ENCODE measurements around the gene CCR3.

The CCR3 gene

DNA sequence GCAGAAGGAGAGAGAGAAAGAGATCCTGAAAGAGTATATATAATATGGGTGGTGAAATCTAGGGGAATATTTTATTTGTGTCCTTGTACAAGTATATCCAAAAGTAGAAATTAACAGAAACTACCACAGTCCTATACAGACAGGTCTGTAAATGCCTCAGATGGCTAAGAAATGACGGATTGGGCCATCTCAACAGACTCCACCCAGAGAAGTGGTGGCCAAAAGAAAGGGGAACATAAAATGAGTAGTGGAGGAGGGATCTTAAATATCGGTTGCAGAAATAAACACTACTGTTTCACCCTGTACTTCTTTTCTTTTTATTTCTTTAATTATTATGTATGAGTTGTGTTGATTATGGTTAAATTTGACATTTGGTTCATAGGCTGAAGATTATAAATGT, 47.7 kb downstream of the CCR3 start:
- Histone ChIP-seq H3K27ac (ENCODE audit: low read depth, low read length) (no peak overlapping the region), H3K9ac (ENCODE audit: low read length) (no peak overlapping the region), H3K9me3 (ENCODE audit: low read length) (no peaks in the 10 kb centered on the region), H3K36me3 (ENCODE audit: insufficient read depth, low read length) (no peaks in the 10 kb centered on the region), H3K27me3 (ENCODE audit: control insufficient read depth in 1 of 2, insufficient read depth in 2 of 2, low read length in 2 of 2) (no peaks in the 10 kb centered on the region), H3K4me3 (ENCODE audit: low read depth in 1 of 2, low read length in 2 of 2) (no peak overlapping the region), H3K4me1 (ENCODE audit: insufficient read depth, low read length) (no peaks in the 10 kb centered on the region)

DNA sequence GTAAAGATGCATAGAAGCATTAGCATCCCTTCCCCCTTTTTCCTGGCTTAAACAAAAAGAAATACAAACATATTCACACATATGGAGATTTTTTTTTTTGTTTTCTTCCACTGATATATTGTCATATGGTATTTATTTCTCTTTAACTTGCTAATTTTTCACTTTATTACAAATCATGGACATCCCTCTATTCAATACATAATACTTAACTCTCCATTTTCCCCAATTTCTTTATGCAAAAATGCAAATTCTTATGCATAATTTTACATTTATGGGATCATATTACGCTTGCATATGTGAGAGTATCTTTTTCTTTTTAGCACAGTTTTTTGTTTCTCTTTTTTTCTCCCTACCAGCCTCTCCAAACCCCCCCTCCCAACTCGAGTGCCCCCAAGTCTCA, 48.8 kb downstream of the CCR3 start:
- no peaks in the 10 kb centered on the region for H3K36me3 ChIP-seq (ENCODE audit: insufficient read depth, low read length)
- no peak overlapping the region for H3K27ac ChIP-seq (ENCODE audit: low read depth, low read length)
- H3K4me3 ChIP-seq (ENCODE audit: low read depth in 1 of 2, low read length in 2 of 2) = no peak overlapping the region
- H3K4me1 ChIP-seq (ENCODE audit: insufficient read depth, low read length) = no peaks in the 10 kb centered on the region
- no peaks in the 10 kb centered on the region for H3K27me3 ChIP-seq (ENCODE audit: control insufficient read depth in 1 of 2, insufficient read depth in 2 of 2, low read length in 2 of 2)
- no peak overlapping the region for H3K9ac ChIP-seq (ENCODE audit: low read length)
- H3K9me3 ChIP-seq (ENCODE audit: low read length) = no peaks in the 10 kb centered on the region

DNA sequence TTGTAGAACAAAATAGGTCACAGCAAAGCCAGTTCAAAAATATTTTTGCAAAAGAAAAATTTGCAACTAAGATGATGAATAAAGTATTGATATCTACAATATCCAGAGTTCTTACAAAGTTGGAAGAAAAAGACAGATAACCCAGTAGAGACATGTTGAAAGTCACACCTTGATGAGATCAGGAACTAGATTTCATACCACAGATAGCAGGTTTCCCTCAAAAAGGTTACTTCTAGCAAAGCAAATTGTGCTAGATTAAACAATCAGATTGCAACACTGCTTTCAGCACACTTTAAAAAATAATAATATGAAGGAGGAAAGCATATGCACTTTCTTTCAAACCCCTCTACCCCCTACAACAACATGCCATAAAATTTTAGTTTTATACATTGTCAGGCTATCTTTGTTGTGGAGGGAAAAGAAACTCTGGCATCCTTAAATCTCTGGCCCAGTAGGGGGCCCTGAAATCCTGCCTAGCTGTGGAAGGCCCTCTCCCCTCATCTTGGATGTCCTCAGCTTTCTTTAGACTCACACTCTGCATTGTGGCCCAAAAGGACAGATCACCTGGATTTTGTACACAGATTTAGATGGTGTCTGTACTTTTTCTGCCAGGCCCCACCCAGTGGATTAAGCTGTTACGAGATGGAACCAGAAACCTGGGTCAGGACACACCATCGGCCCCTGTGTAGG, 50.9 kb downstream of the CCR3 start:
- Histone ChIP-seq H3K27ac (ENCODE audit: low read depth, low read length) (no peak overlapping the region), H3K27me3 (ENCODE audit: control insufficient read depth in 1 of 2, insufficient read depth in 2 of 2, low read length in 2 of 2) (no peaks in the 10 kb centered on the region), H3K9ac (ENCODE audit: low read length) (no peak overlapping the region), H3K4me1 (ENCODE audit: insufficient read depth, low read length) (no peaks in the 10 kb centered on the region), H3K9me3 (ENCODE audit: low read length) (no peaks in the 10 kb centered on the region), H3K4me3 (ENCODE audit: low read depth in 1 of 2, low read length in 2 of 2) (no peak overlapping the region), H3K36me3 (ENCODE audit: insufficient read depth, low read length) (no peaks in the 10 kb centered on the region)

DNA sequence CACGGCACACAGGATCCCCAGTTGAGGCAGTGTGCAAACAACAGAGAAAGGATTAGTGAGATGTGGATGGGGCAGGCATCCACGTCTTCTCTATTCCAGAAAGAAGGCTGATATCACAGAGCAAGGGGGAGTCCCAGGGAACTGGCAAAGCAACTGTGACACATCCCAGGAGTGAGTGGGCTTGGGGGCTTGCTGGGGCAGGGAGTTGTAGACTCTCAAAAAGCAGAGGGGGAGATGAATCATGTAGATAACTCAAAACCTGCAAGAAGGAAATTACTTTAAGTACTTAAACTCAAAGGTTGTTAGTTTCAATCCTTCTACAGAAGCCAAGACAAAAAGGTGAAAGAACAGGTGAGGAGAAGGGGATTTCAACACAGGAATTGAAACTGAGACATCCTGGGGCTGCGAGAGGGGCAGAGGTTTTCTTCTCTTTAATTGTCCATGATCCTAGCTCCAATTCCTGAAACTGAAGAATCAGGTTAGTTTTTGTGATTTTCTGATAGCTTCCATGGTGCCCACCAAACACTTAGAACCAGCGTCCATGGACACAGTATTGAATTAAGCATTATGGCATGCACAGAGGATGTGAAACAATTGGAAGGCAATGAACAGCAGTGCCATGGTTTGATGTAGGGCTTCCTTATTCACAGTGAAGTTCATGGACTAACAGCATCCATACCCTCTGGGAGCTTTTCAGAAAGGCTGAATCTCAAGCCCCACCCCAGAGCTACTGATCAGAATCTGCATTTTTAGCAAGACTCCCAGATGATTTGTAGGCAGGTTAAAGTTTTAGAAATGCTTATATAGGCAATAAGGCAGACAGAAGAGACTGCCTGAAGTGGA, 52.0 kb downstream of the CCR3 start:
- Histone ChIP-seq H3K4me1 (ENCODE audit: insufficient read depth, low read length) (peaks cover 4% of the 10 kb centered on the region), H3K4me3 (ENCODE audit: low read depth in 1 of 2, low read length in 2 of 2) (no peak overlapping the region), H3K9ac (ENCODE audit: low read length) (no peak overlapping the region), H3K27ac (ENCODE audit: low read depth, low read length) (no peak overlapping the region), H3K9me3 (ENCODE audit: low read length) (no peaks in the 10 kb centered on the region), H3K27me3 (ENCODE audit: control insufficient read depth in 1 of 2, insufficient read depth in 2 of 2, low read length in 2 of 2) (no peaks in the 10 kb centered on the region), H3K36me3 (ENCODE audit: insufficient read depth, low read length) (no peaks in the 10 kb centered on the region)

DNA sequence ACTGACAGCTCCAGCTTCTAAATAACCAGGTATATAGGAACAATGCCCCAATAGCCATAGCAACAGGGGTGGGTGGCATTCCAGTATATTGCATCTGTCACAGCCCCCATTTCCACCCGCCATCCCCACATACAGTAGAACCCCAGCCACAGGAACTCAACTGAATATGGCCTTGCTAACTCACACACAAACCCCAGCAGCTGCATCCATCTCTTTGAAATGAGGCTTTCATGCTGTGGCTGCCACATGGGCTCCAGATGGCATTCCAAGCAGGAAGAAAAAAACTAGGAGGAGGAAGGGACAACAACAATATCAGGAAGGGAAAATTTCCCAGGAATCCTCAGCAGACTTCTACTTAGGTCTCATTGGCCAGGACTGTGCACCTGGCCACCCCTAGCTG, 54.6 kb downstream of the CCR3 start:
- H3K9me3 ChIP-seq (ENCODE audit: low read length) = no peaks in the 10 kb centered on the region
- no peak overlapping the region for H3K9ac ChIP-seq (ENCODE audit: low read length)
- no peaks in the 10 kb centered on the region for H3K36me3 ChIP-seq (ENCODE audit: insufficient read depth, low read length)
- no peak overlapping the region for H3K27ac ChIP-seq (ENCODE audit: low read depth, low read length)
- no peaks in the 10 kb centered on the region for H3K27me3 ChIP-seq (ENCODE audit: control insufficient read depth in 1 of 2, insufficient read depth in 2 of 2, low read length in 2 of 2)
- H3K4me1 ChIP-seq (ENCODE audit: insufficient read depth, low read length) = peaks cover 4% of the 10 kb centered on the region
- H3K4me3 ChIP-seq (ENCODE audit: low read depth in 1 of 2, low read length in 2 of 2) = no peak overlapping the region

DNA sequence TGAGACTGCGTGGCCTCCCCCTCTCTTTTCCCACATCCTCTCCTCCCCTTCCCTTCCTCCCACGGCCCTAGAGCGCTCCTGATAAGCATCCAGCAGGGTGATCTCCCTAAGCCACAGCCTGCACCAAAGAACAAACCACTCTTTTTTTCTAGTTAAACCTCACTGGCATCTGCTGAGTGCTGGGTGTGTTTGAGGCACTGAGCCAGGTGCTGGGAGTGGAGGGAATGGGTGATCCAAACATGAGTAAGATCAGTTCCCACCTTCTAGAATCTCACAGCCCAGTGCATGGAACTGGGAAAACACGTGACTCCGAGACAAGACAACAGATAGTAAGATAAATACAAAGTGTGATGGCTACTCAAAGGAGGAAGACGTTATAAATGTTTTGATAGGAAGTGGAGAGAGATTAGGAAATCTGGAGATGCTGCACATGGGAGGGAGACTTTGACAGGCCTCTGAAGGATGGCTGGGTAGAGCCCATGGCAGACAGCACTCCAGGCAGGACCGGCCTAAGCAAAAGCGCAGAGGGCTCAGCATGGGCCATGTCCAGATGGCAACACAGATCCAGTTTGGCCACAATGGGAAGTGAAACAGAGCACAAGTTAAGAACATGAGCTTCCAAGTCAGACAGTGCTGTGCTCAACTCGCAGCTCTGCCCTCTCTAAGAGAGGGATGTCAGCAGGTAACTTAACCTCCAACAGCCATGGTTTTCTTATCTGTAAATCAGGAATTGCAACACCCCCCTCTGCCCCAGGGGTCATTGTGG, 55.6 kb downstream of the CCR3 start:
- H3K9me3 ChIP-seq (ENCODE audit: low read length) = no peaks in the 10 kb centered on the region
- peaks cover 4% of the 10 kb centered on the region for H3K4me1 ChIP-seq (ENCODE audit: insufficient read depth, low read length)
- H3K27me3 ChIP-seq (ENCODE audit: control insufficient read depth in 1 of 2, insufficient read depth in 2 of 2, low read length in 2 of 2) = no peaks in the 10 kb centered on the region
- H3K27ac ChIP-seq (ENCODE audit: low read depth, low read length) = no peak overlapping the region
- no peak overlapping the region for H3K9ac ChIP-seq (ENCODE audit: low read length)
- H3K36me3 ChIP-seq (ENCODE audit: insufficient read depth, low read length) = no peaks in the 10 kb centered on the region
- no peak overlapping the region for H3K4me3 ChIP-seq (ENCODE audit: low read depth in 1 of 2, low read length in 2 of 2)

DNA sequence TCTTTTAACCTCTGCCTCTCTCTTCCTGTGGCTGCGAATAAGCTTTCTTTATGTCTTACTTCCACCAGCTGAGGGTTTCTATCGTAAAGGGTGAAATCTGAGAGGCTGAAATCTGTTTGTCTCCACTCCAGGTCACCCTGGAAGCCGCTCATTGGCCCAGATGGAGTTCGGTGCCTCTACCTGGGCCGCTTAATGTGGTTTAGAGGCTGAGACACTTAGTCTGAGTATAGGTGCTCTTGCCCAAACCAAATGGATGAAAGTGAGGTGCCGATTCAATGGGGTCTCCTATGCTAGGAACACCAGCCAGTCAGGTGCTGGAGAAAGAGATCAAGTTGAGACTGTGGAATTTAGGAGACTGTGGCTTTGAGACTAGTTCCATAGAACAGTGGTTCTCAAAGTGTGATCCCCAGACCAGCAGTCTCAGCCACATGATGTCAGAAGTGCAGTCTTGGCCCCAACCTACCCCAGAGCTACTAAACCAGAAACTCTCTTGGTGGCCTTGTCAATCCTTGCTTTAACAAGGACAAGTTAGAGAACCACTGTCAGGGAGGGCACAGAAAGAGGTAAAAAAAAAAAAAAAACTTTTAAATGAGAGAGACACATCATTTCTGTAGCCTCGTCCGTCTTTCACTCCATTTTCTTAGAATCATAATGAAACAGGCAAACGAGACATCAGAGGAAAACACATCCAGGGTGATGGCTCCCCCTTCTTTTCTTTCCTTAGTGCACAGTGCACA, 56.8 kb downstream of the CCR3 start:
- no peak overlapping the region for H3K27ac ChIP-seq (ENCODE audit: low read depth, low read length)
- no peaks in the 10 kb centered on the region for H3K9me3 ChIP-seq (ENCODE audit: low read length)
- H3K4me3 ChIP-seq (ENCODE audit: low read depth in 1 of 2, low read length in 2 of 2) = no peak overlapping the region
- no peaks in the 10 kb centered on the region for H3K27me3 ChIP-seq (ENCODE audit: control insufficient read depth in 1 of 2, insufficient read depth in 2 of 2, low read length in 2 of 2)
- no peaks in the 10 kb centered on the region for H3K36me3 ChIP-seq (ENCODE audit: insufficient read depth, low read length)
- peaks cover 4% of the 10 kb centered on the region for H3K4me1 ChIP-seq (ENCODE audit: insufficient read depth, low read length)
- no peak overlapping the region for H3K9ac ChIP-seq (ENCODE audit: low read length)

DNA sequence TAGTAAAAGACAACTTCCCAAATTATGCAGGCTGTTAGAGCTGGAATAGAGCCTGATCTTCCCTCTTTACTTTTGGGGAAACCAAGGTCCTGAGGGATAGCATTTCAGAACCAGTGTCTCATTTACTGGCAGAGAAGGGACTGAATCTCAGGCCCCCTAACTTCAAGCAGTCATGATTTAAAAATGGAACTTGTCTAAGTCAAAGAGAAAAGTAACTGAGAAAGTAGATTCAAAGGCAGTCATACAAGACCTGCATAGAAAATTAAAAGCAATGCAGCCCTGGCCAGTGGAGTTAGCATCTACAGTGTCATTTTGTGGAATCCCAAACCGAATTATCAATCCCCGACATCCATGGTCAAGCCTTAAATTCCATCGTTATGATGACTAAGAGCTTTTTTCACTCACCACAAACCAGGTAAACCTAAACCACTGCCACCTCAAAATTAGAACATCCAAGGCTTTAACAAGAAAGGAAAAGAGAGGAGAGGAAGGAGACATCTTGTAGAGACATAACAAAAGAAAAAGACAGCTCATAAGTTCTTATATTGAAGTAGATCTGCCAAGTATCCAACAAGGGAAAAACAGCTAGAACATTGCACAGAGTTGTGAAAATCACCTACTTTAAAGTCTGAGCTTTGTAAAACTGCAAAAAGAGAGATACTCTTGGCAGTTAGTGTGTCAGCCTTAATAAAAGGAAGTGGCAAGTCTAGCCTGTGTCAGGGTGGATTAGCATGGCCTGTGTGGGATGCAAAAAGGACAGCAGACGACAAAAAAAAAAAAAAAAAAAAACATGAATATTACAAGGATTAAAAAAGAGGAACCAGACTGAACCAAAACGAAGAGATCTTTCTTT, 57.6 kb downstream of the CCR3 start:
- no peaks in the 10 kb centered on the region for H3K27me3 ChIP-seq (ENCODE audit: control insufficient read depth in 1 of 2, insufficient read depth in 2 of 2, low read length in 2 of 2)
- no peaks in the 10 kb centered on the region for H3K9me3 ChIP-seq (ENCODE audit: low read length)
- no peak overlapping the region for H3K9ac ChIP-seq (ENCODE audit: low read length)
- H3K36me3 ChIP-seq (ENCODE audit: insufficient read depth, low read length) = no peaks in the 10 kb centered on the region
- H3K27ac ChIP-seq (ENCODE audit: low read depth, low read length) = no peak overlapping the region
- H3K4me1 ChIP-seq (ENCODE audit: insufficient read depth, low read length) = peaks cover 4% of the 10 kb centered on the region
- H3K4me3 ChIP-seq (ENCODE audit: low read depth in 1 of 2, low read length in 2 of 2) = no peak overlapping the region

DNA sequence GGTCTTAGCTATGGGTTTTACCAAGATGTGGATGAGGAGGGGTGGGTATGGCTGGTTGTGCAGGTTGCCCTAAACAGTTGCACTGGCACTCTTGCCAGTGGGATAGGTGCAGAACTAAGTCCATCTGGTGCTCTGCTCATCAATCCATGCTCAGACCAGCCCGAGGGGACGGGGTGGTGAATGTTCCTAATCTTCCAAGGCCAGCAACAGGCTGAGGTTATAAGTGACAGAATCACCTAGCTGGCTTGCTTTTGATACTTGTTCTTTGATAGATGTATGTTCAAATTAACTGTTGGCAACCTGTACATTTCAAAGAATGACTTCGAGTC, 58.2 kb downstream of the CCR3 start:
- Histone ChIP-seq H3K27me3 (ENCODE audit: control insufficient read depth in 1 of 2, insufficient read depth in 2 of 2, low read length in 2 of 2) (no peaks in the 10 kb centered on the region), H3K36me3 (ENCODE audit: insufficient read depth, low read length) (no peaks in the 10 kb centered on the region), H3K4me3 (ENCODE audit: low read depth in 1 of 2, low read length in 2 of 2) (no peak overlapping the region), H3K9ac (ENCODE audit: low read length) (no peak overlapping the region), H3K4me1 (ENCODE audit: insufficient read depth, low read length) (peaks cover 4% of the 10 kb centered on the region), H3K9me3 (ENCODE audit: low read length) (no peaks in the 10 kb centered on the region), H3K27ac (ENCODE audit: low read depth, low read length) (no peak overlapping the region)

DNA sequence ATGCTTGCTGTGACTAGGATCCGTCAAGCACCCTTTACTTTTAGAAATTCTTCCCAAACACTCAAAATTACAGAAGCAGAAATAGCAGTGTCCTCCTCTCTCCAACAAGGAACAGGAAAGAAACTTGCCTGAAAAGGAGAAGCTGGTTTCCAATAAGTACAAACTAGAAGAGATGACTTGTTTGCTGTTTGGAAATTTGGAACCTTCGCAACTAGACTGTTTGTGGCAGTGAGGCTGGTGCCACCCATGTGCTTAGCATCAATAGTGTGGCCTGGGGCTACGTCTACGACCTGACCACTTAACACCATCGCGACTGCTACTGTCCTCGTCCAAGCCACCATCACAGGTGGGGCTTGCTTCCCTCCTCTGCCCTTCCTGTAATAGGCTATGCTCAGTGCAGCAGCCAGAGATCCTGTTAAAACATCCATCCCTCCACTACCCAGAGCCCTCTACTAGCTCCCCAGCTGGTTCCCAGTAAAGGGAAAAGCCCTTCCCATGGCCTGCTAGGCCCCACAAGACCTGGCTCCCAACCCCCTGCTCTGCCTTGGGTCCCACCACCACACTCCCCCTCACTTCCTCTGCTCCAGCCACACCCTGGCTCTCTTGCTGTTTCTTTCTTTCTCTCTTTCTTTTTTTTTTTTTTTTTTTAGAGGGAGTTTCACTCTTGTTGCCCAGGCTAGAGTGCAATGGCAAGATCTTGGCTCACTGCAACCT, 59.0 kb downstream of the CCR3 start:
- no peaks in the 10 kb centered on the region for H3K9me3 ChIP-seq (ENCODE audit: low read length)
- H3K4me1 ChIP-seq (ENCODE audit: insufficient read depth, low read length) = peaks cover 4% of the 10 kb centered on the region
- H3K4me3 ChIP-seq (ENCODE audit: low read depth in 1 of 2, low read length in 2 of 2) = no peak overlapping the region
- no peak overlapping the region for H3K9ac ChIP-seq (ENCODE audit: low read length)
- H3K36me3 ChIP-seq (ENCODE audit: insufficient read depth, low read length) = no peaks in the 10 kb centered on the region
- H3K27ac ChIP-seq (ENCODE audit: low read depth, low read length) = no peak overlapping the region
- no peaks in the 10 kb centered on the region for H3K27me3 ChIP-seq (ENCODE audit: control insufficient read depth in 1 of 2, insufficient read depth in 2 of 2, low read length in 2 of 2)

All from muscle layer of colon (tissue), 2 donors.